T-helper 2 cell (primary cell): ENCODE data around the gene MUSK.
"Not testable (repeated sequence)": the region's sequence is repeated elsewhere in the genome, so short reads cannot be mapped to it uniquely, and the experiment has no call there.

Experiments
- DNase-seq, 5 experiments: peaks; one replicate each; pipeline versions ENCODE4 v3.0.0 to v3.0.0-alpha.2; 2012 to 2022

MUSK gene

DNA sequence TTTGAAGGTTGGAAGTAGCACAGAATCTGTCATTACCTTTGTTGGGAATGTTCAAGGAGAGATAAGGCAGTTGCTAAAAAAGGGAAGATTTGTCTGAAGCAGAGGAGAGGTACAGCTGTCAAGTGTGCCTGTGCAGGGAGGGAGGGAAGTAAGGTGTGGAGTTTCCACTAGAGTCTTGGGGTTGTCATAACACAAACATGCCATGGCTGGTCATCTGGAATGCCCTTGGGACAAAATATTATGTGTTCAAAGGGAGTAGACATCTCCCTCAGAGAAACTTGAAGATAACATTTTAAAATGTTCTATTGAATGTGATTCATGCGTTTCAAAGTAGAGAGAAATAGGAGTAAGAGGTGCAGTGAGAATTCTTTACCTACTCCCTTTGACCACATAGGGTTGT, 95.0 kb downstream of the MUSK start:
- DNase-seq = no peak

DNA sequence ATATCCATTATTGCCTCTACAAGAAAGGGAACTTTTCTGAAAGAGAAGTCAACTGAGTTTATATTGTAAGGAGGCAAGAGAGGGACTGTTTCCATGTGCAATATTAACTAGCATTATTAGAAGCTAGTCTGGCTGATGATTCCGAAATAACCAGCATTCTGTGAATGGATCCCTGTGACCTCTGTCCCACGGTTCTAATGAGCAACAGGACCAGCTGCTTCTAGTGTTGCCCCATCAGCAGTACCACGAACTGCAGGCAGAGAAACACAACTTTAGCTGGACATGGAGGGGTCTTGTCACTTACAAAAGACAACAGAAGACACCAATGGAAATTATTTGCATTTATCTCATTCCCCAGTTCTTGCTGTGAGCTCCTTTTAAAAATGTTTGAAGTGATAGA, 95.4 kb downstream of the MUSK start:
- DNase-seq = no peak

GRCh38 chr9:110765926-110766325, 97.3 kb downstream of the MUSK start:
- no peak for DNase-seq

DNA sequence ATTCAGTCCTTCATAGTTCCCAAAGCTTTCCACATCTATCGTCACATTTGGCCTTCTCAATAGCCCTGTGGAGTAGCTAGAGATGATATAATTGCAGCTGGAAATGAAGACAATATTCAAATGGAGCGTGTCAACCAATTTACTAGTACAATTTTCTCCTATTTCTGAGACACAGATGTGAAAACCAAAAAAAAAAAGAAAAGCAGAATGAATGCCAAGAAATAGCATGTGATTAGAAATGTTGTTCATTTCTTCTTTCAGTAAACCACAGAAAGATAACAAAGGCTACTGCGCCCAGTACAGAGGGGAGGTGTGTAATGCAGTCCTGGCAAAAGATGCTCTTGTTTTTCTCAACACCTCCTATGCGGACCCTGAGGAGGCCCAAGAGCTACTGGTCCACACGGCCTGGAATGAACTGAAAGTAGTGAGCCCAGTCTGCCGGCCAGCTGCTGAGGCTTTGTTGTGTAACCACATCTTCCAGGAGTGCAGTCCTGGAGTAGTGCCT, 99.0 kb downstream of the MUSK start:
- DNase-seq = no peak

DNA sequence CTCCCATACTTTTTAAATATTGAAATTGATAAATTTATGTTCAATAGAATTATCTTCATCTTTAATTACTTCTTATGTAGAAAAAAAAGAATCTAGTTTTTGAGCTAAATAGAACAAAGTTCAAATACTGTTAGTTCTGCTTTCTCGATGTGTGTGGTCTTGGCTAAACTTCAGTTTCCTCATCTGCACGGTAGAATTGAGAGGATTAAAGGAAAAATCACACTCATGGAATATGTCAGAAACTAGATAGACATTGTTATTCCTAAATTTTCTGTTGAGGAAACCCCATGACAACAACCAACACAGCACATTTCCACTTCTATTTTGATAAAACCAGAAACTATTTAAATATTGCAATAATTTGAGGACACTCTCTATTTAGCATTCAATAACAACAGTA, 100.3 kb downstream of the MUSK start:
- no peak for DNase-seq

- no peak for DNase-seq
Measured at GRCh38 chr9:110769667-110770066, 101.1 kb downstream of the MUSK start.

DNA sequence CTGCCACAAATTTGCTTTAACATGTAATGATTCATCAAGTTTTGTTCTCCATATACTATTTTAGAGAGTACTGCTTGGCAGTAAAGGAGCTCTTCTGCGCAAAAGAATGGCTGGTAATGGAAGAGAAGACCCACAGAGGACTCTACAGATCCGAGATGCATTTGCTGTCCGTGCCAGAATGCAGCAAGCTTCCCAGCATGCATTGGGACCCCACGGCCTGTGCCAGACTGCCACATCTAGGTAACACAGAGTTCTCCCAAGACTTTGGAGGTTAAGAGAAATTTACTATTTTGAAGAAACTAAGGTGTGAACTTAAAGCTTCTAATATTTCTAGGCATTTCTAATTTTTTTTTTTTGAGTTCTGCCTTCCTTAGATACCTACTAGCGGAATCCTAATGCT, 107.1 kb downstream of the MUSK start:
- DNase-seq = no peak

GRCh38 chr9:110776221-110776620, 107.6 kb downstream of the MUSK start:
- DNase-seq = no peak

- no peak for DNase-seq
Measured at GRCh38 chr9:110777196-110777875, 108.7 kb downstream of the MUSK start.

GRCh38 chr9:110777876-110778215, 109.3 kb downstream of the MUSK start:
- no peak for DNase-seq

GRCh38 chr9:110782701-110783100, 114.1 kb downstream of the MUSK start:
- DNase-seq = no peak

DNA sequence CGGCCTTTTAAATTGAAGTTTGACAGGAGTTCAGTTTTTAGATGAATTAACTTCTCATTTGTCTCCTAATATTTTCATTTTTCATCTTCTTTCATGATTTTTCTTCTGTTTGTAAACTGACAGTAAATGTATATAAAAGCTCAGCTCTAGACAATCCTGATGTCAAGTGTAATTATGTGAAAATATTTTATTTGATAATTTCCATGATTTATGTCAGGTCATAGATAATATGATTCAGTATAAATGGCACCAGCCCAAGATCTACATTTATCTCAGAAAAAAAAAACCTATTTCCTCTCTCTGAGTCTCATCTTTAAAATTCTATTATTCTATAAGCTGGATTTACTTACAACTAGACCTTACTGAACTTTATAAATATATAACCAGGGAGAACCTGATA, 115.7 kb downstream of the MUSK start:
- DNase-seq = no peak

DNA sequence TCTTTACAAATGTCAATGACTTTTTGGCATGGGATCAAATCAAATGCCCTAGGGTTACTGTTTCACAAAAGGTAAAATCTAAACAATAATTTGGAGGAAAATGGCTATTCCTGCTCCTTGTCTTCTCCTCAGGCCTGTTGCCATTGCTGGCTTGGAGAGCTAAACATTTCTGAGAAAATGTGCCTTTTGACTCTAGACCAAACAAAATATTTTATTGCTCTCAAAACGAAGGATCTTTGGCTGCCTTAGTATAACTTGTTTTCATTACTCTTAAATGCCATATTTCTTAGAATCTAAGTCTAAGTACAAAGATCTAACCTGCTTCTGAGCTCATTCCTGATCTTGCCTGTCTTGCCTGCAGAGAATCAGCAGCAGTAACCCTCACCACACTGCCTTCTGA, 116.6 kb downstream of the MUSK start:
- no peak for DNase-seq

GRCh38 chr9:110788396-110788795, 119.8 kb downstream of the MUSK start:
- DNase-seq = not testable (repeated sequence)

DNA sequence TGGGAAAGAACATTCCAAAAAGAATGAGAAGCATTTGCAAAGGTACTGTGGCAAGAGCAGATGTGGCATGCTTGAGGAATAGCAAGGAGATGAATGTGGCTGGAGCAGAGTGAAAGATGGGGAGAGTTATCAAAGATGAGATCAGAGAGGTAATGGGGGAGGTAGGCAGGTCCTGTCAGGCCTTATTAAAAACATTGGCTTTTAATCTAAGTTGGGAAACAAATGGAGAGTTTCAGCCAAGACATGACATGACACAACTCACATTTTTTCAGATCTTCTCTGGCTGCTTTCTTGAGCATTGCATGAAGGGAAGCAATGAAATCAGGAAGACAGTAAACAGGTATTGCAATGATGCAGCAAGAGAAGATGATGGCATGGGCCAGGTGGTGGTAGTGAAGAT, 120.3 kb downstream of the MUSK start:
- DNase-seq = no peak

- DNase-seq = no peak
Measured at GRCh38 chr9:110797611-110798010, 129.0 kb downstream of the MUSK start.

- DNase-seq = no peak
Measured at GRCh38 chr9:110799396-110799795, 130.8 kb downstream of the MUSK start.

DNA sequence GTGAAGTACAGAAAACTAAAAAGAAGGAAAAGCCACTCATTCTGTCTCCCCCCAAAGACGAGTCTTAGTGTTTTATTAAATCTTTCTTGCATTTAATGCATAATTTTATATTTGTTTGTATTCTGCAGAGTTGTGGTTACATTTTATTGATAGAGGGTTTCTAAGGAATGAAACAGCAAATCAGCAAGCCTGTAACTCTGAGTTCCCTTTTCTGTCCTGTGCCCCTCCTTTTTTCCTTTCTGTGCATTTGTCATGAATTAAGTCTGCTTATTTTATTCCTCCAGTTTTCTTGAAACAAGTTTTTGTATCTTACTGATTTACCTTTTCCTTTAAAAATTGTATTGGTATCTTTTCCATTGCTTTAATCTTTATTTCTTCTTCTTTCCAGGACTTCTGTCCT, 132.8 kb downstream of the MUSK start:
- no peak for DNase-seq

DNA sequence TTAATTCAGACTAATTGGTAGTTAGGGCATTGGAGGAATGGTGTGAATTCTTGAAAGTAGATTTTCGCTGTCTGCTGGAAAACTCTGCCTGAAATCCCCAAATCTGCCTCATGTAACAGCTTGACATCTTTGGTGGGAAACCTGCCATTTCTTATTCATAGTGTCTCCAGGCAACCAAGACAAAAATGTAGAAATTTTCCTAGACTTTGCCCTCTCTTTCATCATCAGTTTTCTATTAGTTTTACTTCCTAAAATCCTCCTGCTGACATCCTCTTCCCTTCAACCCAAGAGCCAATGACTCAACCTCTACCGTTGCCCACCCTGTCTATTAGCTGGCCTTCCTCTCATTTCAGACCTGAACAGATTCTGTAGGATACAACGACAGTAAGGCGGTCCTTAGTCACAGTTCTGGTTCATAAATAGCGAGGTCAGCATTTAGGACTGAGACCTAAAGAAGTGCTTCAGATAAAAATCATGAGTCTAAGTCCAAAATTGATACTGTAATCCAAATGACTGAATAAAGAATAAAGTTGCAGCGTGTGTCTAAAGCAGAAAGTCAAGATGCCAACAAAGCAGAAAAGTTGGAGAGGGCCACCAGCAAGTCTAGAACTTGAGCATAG, 133.9 kb downstream of the MUSK start:
- DNase-seq = no peak

GRCh38 chr9:110807956-110808598, 139.5 kb downstream of the MUSK start:
- DNase-seq = no peak

GRCh38 chr9:110808599-110808980, 140.0 kb downstream of the MUSK start:
- DNase-seq = no peak

DNA sequence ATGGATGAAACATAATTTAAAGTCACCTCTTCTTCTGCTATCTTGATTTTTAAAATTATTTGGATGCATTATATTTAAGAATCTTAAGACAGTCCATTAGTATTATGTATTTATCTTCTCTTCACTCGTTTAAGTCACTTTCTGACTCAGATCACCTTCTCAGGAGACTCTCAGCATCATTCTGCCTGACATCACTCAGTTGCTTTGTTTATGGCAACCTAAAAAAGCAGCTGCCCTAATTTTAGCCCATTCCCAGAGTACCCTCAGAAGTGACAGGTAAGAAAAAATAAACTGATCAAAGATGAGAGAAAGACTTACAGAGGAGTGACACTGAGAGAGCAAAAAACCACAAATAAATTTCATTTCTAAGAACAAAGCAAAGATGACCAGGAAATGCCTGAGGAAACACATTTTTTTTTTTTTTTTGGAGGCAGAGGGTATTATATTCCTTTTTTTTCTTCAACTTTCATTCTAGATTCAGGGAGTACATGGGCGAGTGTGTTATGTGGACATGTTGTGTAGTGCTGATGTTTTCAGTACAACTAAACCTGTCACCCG, 140.5 kb downstream of the MUSK start:
- no peak for DNase-seq

DNA sequence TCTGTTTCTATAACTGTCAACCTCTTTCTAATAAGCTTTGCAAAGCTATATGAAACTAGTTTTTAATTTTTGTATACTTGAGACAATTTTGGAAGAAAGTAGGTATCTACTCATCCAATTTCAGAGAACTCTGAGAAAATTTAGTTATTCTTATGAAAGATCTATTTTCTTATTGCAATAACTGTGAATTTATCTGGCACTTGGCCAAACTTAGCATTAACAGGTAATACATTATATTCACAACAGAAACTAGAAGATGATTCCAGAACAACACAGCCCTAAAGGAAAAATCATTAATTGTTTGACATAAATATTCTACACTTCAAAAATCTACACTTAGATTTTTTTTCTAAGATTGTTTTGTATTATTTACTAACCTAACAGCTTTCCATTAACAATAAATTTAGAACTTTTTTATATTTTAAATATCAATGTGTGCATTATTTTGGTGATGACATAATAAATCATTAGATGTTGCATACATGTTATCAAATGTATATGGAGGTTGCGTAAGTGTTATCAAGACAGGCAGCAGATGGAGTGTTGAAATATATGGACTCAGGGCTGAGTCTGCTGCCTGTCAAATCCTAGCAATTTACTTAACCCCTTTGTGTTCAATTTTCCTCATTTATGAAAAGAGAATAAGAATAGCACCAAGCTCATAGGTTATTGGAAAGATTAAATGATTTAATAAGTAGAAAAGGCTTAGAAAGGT, 141.8 kb downstream of the MUSK start:
- DNase-seq = no peak
